OCI-LY3 (cell line): ENCODE data around the gene PERM1.

Source experiments
- H2AFZ ChIP-seq: fragments of 200-600, 300-600 bp; shearing (Covaris generic); 2 replicates; pipeline ENCODE4 v1.6.0; 2014; ENCODE audit warnings: antibody characterized with exemption, low read depth, low read length
- H3K27ac ChIP-seq: fragments of 200-600, 300-600 bp; sonication (generic); 2 replicates; pipeline ENCODE4 v1.5.1; 2014; ENCODE audit warnings: mild to moderate bottlenecking, low read length, moderate library complexity, mixed read lengths
- H3K27me3 ChIP-seq: fragments of 200-600, 300-600 bp; sonication (generic); 2 replicates; pipeline ENCODE4 v1.6.1; 2014; ENCODE audit warnings: low read depth, low read length, mixed read lengths
- H3K36me3 ChIP-seq: fragments of 200-600, 300-600 bp; sonication (generic); replicated peaks from 2 replicates; pipeline ENCODE3; 2014; ENCODE audit warnings: low read depth, low read length, mixed read lengths
- H3K4me1 ChIP-seq: fragments of 300-600, 200-600 bp; sonication (generic); 2 replicates; pipeline ENCODE4 v1.6.1; 2014; ENCODE audit warnings: low read length, mixed read lengths
- H3K4me2 ChIP-seq: fragments of 200-600, 300-600 bp; sonication (generic); 2 replicates; pipeline ENCODE4 v1.6.1; 2014; ENCODE audit warnings: low read length, mixed read lengths
- H3K4me3 ChIP-seq: fragments of 300-600, 200-600 bp; sonication (generic); 2 replicates; pipeline ENCODE4 v1.5.1; 2014; ENCODE audit warnings: antibody characterized with exemption, mild to moderate bottlenecking, low read length, moderate library complexity
- H3K79me2 ChIP-seq: fragments of 300-600, 200-600 bp; shearing (Covaris generic); 2 replicates; pipeline ENCODE4 v1.6.1; 2014; ENCODE audit warnings: mild to moderate bottlenecking, low read length, mixed read lengths
- H3K9ac ChIP-seq: fragments of 300-600, 200-600 bp; shearing (Covaris generic); 2 replicates; pipeline ENCODE4 v1.6.0; 2014; ENCODE audit warnings: mild to moderate bottlenecking, low read length, moderate library complexity
- H3K9me3 ChIP-seq: fragments of 200-600, 300-600 bp; shearing (Covaris generic); 2 replicates; pipeline ENCODE4 v1.6.1; 2014; ENCODE audit warnings: low read length, mixed read lengths; ENCODE audit not compliant: insufficient read depth
- H4K20me1 ChIP-seq: fragments of 200-600, 300-600 bp; sonication (generic); 2 replicates; pipeline ENCODE4 v1.6.1; 2016; ENCODE audit warnings: low read length, mixed read lengths; ENCODE audit not compliant: insufficient read depth
- EZH2phosphoT487 ChIP-seq: fragments of 200-600 bp; shearing (Covaris generic); IDR thresholded peaks from 2 replicates; pipeline ENCODE4 v1.6.1; 2018; ENCODE audit warnings: antibody characterized with exemption, mixed run types, low read depth
- TF ChIP-seq, protein P1 (sequence below): fragments of 200-600, 300-600 bp; sonication (generic); IDR thresholded peaks from 2 replicates; pipeline ENCODE4 v1.5.1; 2014; ENCODE audit warnings: antibody characterized with exemption, low read length, low read depth

The PERM1 gene

DNA sequence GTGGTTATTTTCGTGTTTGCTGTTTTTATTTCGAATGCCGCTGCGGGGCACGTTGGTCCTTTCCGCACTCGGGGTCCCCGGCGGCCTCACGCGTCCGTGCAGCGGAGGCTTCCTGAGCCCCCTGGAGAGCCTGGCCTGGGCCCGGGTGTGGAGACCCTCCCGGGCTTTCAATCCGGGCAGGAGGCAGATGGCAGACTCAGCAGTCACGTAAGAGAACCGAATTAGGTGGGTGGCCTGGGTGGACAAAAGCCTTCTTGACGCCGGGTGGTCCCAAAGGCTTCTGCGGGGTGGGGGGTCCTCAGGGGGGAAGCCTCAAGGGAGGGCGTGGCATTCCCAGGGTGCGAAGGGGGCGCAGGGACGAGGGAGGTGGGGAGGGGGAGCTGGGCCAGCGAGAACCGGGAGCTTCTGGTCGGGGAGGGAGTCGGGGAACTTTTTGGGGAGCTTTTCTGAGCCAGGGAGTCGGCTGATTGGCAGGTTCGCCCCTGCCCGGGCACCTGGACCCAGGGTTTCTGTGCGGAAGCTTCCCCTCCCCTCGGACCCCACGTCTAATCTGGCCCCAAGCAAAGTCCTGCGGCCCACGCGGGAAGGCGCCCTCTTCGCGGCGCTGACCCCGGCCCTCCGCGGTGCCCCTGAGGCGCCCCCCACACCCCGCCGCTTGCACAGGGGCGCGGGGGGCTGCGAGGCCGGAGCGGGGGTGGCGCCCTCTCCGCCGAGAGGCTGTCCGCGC is 19.3 kb upstream of the PERM1 start:
- no peak overlapping the region for H3K4me2 ChIP-seq
- TF ChIP-seq EZH2phosphoT487 = no peak
- TF ChIP-seq, protein P1, sequence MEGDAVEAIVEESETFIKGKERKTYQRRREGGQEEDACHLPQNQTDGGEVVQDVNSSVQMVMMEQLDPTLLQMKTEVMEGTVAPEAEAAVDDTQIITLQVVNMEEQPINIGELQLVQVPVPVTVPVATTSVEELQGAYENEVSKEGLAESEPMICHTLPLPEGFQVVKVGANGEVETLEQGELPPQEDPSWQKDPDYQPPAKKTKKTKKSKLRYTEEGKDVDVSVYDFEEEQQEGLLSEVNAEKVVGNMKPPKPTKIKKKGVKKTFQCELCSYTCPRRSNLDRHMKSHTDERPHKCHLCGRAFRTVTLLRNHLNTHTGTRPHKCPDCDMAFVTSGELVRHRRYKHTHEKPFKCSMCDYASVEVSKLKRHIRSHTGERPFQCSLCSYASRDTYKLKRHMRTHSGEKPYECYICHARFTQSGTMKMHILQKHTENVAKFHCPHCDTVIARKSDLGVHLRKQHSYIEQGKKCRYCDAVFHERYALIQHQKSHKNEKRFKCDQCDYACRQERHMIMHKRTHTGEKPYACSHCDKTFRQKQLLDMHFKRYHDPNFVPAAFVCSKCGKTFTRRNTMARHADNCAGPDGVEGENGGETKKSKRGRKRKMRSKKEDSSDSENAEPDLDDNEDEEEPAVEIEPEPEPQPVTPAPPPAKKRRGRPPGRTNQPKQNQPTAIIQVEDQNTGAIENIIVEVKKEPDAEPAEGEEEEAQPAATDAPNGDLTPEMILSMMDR = no peak
- no peaks in the 10 kb centered on the region for H3K36me3 ChIP-seq
- H3K4me3 ChIP-seq = no peak overlapping the region
- no peaks in the 10 kb centered on the region for H3K9me3 ChIP-seq
- no peak overlapping the region for H3K9ac ChIP-seq
- H4K20me1 ChIP-seq = no peaks in the 10 kb centered on the region
- no peaks in the 10 kb centered on the region for H3K79me2 ChIP-seq
- H3K4me1 ChIP-seq = peaks cover 3% of the 10 kb centered on the region; the same call in 1 of the 2 replicates
- H3K27me3 ChIP-seq = peaks cover 29% of the 10 kb centered on the region
- H3K27ac ChIP-seq = no peak overlapping the region
- no peak overlapping the region for H2AFZ ChIP-seq

DNA sequence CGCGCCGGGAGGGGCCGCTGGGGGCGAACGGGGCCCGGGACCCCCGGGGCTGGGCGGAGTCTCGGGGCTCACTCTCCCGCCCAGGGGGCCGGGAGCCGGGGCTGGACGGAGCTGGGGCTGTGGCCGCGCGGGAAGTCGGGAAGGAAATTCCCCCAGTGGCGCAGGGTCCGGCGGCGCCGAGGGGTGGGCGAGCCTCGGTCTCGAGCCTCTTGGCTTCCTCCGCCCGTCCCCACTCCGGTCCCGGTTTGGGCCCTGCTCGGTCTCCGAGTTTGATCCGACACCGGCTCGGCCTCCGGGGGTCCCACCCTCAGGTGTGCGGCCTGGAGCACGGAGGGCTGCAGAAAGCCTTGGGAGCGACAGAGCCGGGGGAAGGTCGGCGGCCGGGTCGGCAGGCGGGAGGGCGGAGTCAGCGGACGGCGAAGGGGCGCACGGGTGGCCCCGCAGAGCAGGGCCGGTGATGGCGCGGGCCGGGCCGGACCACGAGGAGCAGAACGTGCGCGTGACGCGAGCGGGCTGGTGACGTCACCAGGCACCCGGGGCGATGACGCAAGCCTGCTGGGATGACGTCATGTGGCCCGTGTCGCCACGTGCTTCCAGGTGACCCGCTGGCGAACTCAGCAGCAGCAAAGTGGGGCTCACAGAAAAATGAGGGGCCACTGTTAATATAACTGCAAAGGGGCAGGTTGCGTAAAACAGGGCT is 18.6 kb upstream of the PERM1 start:
- H2AFZ ChIP-seq = no peak overlapping the region
- H4K20me1 ChIP-seq = no peaks in the 10 kb centered on the region
- peaks cover 28% of the 10 kb centered on the region for H3K27me3 ChIP-seq
- H3K4me1 ChIP-seq = peaks cover 3% of the 10 kb centered on the region; the same call in 1 of the 2 replicates
- H3K4me3 ChIP-seq = no peak overlapping the region
- no peak overlapping the region for H3K4me2 ChIP-seq
- H3K9me3 ChIP-seq = no peaks in the 10 kb centered on the region
- H3K27ac ChIP-seq = no peak overlapping the region
- H3K9ac ChIP-seq = no peak overlapping the region
- no peaks in the 10 kb centered on the region for H3K79me2 ChIP-seq
- TF ChIP-seq, protein P1 = no peak
- TF ChIP-seq EZH2phosphoT487 = no peak
- no peaks in the 10 kb centered on the region for H3K36me3 ChIP-seq

DNA sequence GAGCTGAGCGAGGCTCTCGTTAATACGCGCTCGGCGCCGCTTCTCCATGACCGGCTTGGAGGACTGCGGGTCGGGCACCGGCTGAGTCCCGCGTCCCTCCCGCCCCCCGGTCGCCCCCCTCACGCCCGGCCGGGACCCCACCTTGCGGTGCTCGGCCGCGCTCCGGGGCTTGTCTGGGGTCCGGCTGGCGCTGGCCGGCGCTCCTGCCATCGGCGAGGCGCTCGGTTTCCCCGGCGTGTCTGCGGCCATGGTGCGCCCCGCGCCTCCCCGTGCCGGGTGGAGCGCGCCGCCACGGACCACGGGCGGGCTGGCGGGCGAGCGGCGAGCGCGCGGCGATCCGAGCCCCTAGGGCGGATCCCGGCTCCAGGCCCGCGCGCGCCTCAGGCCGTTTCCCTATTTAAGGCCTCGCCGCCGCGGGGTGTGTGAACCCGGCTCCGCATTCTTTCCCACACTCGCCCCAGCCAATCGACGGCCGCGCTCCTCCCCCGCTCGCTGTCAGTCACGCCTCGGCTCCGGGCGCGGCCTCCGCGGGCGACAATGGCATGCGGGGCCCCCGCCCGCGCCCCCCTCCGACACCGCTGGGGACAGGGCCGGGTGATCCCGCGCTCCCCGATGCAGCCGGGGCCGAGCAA is 17.9 kb upstream of the PERM1 start, which contains the start of gene HES4:
Gene HES4, minus strand, starts transcription at position 373 of the 632 bp plus-strand sequence. Its CDS starts 124 bp downstream, at position 249.
- Histone ChIP-seq H3K4me1 (peaks cover 3% of the 10 kb centered on the region; the same call in 1 of the 2 replicates), H3K27ac (no peak within 1 kb of the TSS), H4K20me1 (no peaks in the 10 kb centered on the region), H3K4me3 (no peak within 1 kb of the TSS), H3K27me3 (peaks cover 26% of the 10 kb centered on the region), H3K9me3 (no peaks in the 10 kb centered on the region), H3K4me2 (no peak within 1 kb of the TSS), H2AFZ (no peak within 1 kb of the TSS), H3K36me3 (no peaks in the 10 kb centered on the region), H3K9ac (no peak within 1 kb of the TSS), H3K79me2 (no peaks in the 10 kb centered on the region)
- TF ChIP-seq, protein P1 = no peak
- no peak for TF ChIP-seq EZH2phosphoT487
